ENCODE results near the gene COL20A1. TPM values are rescaled to one million over a fixed set of nuclear protein-coding genes. Genes with fewer than 3 reads are reported as not detected.
"Not testable (repeated sequence)": the region's sequence is repeated elsewhere in the genome, so short reads cannot be mapped to it uniquely, and the experiment has no call there.

The COL20A1 gene
- not detected in 2 replicates for polyA plus RNA-seq (2014; cell fraction: cytosol; rRNA removed)
- polyA plus RNA-seq (2014; cell fraction: nucleus; rRNA removed) = 0.19 and 0.37 TPM in 2 replicates

GRCh38 chr20:63292904-63293303 is at the start of gene COL20A1:
TSS of gene COL20A1 (plus strand) at chr20:63293186. CDS start at chr20:63295108, 1,922 bp downstream.
- no peak for DNase-seq (ENCODE audit: low spot score)

- no peak for DNase-seq (ENCODE audit: low spot score)
These were observed 49.3 kb upstream of the COL20A1 start for GRCh38 chr20:63243604-63244247.

GRCh38 chr20:63244468-63244867 is 48.5 kb upstream of the COL20A1 start:
- DNase-seq (ENCODE audit: low spot score) = no peak

GRCh38 chr20:63246490-63247288 is 46.3 kb upstream of the COL20A1 start:
- peak; percentile 57 for DNase-seq (ENCODE audit: low spot score)

- DNase-seq (ENCODE audit: low spot score) = no peak
These were observed 45.2 kb upstream of the COL20A1 start for GRCh38 chr20:63247671-63248228.

GRCh38 chr20:63248835-63249591 is 44.0 kb upstream of the COL20A1 start:
- no peak for DNase-seq (ENCODE audit: low spot score)

GRCh38 chr20:63249891-63250290 is 43.1 kb upstream of the COL20A1 start:
- no peak for DNase-seq (ENCODE audit: low spot score)

GRCh38 chr20:63251350-63251749 is 41.6 kb upstream of the COL20A1 start:
- not testable (repeated sequence) for DNase-seq (ENCODE audit: low spot score)

- DNase-seq (ENCODE audit: low spot score) = no peak
These were observed 40.7 kb upstream of the COL20A1 start for GRCh38 chr20:63252284-63252711.

GRCh38 chr20:63253065-63253437 is 39.9 kb upstream of the COL20A1 start:
- no peak for DNase-seq (ENCODE audit: low spot score)

- DNase-seq (ENCODE audit: low spot score) = no peak
These were observed 39.4 kb upstream of the COL20A1 start for GRCh38 chr20:63253438-63254231.

- no peak for DNase-seq (ENCODE audit: low spot score)
These were observed 38.8 kb upstream of the COL20A1 start, which contains the start of gene NKAIN4 for GRCh38 chr20:63254232-63254605. TSS of gene NKAIN4 (minus strand) at chr20:63254463. CDS start at chr20:63254450, 13 bp downstream.

GRCh38 chr20:63254606-63255384 is 38.2 kb upstream of the COL20A1 start:
- DNase-seq (ENCODE audit: low spot score) = no peak

GRCh38 chr20:63255931-63256704 is 36.9 kb upstream of the COL20A1 start:
- no peak for DNase-seq (ENCODE audit: low spot score)

GRCh38 chr20:63256954-63257353 is 36.0 kb upstream of the COL20A1 start:
- no peak for DNase-seq (ENCODE audit: low spot score)

GRCh38 chr20:63257629-63258028 is 35.4 kb upstream of the COL20A1 start:
- no peak for DNase-seq (ENCODE audit: low spot score)

GRCh38 chr20:63258781-63259180 is 34.2 kb upstream of the COL20A1 start:
- DNase-seq (ENCODE audit: low spot score) = no peak

GRCh38 chr20:63259734-63260460 is 33.1 kb upstream of the COL20A1 start:
- DNase-seq (ENCODE audit: low spot score) = no peak

- no peak for DNase-seq (ENCODE audit: low spot score)
These were observed 32.5 kb upstream of the COL20A1 start for GRCh38 chr20:63260521-63260920.
